ENCODE measurements around the gene PSMB3. TPM values are rescaled to one million over a fixed set of nuclear protein-coding genes. Genes with fewer than 3 reads are reported as not detected.

PSMB3 gene
- total RNA-seq, 6 experiments from 2014 or later: 85.2 to 183 (median 120) TPM

DNA sequence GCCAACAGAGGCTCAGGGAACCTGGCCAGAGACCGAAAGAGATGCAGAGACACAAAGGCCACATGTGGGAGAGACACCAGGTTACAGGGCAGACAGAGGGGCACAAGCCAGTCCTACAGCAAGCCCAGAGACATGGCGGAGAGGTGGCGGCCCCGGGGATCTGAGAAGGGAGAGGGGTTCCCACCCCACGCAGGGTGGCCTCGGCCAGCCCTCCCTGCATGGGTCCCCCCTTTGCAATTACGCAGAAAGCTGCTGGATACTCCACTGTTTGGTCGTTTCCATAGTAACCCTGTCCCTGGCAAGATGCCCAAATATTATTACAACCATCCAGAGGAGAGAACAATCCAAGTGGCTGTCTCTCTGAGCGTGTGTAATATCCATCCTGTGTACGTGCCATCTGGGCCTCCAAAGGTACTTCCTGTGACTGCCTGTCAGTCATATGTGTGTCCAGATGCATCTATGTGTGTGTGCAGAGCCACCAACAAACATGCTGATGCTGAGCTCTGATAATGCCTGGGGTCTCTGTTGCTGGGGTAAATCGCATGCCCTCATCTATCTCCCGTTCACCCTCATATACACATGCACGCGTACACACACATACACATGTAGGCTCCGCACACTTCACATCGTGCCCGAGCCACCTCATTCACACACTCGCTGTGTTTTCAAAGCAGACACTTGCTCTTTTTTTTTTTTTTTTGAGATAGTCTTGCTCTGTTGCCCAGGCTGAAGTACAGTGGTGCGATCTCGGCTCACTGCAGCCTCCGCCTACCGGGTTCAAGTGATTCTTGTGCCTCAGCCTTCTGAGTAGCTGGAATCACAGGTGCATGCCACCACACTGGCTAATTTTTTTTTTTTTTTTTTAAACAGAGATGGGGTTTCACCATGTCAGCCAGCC is 9.9 kb upstream of the PSMB3 start:
- H3K9me3 ChIP-seq: no peaks in the 10 kb centered on the region
- peak overlapping the region in 2 of 3 donors; percentile 36 to 40 for H3K27ac ChIP-seq
- peaks cover 0 to 21% (median 0%) of the 10 kb centered on the region in 4 donors for H3K4me1 ChIP-seq
- WGBS (ENCODE audit: insufficient coverage, low coverage, low lambda C conversion rate, missing lambda C conversion rate): 69% methylated on average over 14 of the region's 22 CpGs
- intact Hi-C loops (cut with DNase I): no loop called here
- no peak overlapping the region for H3K4me3 ChIP-seq
- TF ChIP-seq, protein P1, sequence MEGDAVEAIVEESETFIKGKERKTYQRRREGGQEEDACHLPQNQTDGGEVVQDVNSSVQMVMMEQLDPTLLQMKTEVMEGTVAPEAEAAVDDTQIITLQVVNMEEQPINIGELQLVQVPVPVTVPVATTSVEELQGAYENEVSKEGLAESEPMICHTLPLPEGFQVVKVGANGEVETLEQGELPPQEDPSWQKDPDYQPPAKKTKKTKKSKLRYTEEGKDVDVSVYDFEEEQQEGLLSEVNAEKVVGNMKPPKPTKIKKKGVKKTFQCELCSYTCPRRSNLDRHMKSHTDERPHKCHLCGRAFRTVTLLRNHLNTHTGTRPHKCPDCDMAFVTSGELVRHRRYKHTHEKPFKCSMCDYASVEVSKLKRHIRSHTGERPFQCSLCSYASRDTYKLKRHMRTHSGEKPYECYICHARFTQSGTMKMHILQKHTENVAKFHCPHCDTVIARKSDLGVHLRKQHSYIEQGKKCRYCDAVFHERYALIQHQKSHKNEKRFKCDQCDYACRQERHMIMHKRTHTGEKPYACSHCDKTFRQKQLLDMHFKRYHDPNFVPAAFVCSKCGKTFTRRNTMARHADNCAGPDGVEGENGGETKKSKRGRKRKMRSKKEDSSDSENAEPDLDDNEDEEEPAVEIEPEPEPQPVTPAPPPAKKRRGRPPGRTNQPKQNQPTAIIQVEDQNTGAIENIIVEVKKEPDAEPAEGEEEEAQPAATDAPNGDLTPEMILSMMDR (IDR thresholded peaks at IDR 0.05): no peak
- TF ChIP-seq POLR2A (IDR thresholded peaks at IDR 0.05): no peak
- DNase-seq (peak in 1 of 3 donors; percentile 52), ATAC-seq (peak in 3 of 4 donors; percentile 29 to 42 (median 30))
- H3K36me3 ChIP-seq: no peaks in the 10 kb centered on the region
- H3K27me3 ChIP-seq: no peaks in the 10 kb centered on the region

GRCh38 chr17:38743556-38744171 is 8.9 kb upstream of the PSMB3 start:
- ATAC-seq: no peak

DNA sequence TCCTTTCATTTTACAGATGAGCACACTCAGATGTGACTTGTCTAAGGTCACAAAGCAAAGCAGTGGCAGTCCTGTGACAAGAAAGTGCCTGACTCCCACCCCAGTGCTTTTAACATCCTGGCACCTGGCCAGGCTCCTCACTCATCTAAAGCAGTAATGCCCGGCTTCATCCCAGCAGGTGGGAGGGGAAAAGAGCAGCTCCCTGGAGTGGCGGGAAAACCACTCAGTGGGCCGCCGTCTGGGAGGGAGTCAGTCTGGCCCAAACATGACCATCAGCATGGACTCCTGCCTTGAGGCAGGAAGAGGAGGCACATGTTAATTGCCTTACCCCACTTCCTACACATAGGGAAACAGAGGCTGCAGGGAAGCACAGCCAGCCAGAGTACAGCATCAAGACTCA is 7.0 kb upstream of the PSMB3 start:
- Histone ChIP-seq H3K27me3 (no peaks in the 10 kb centered on the region), H3K9me3 (no peaks in the 10 kb centered on the region), H3K4me1 (peaks cover 0 to 44% (median 3%) of the 10 kb centered on the region in 4 donors), H3K36me3 (no peaks in the 10 kb centered on the region), H3K27ac (no peak overlapping the region), H3K4me3 (no peak overlapping the region)
- intact Hi-C loops (cut with DNase I): no loop called here
- DNase-seq (peak in 1 of 3 donors; percentile 50), ATAC-seq (no peak)
- WGBS (ENCODE audit: insufficient coverage, low coverage, low lambda C conversion rate, missing lambda C conversion rate): no CpG with 5 or more reads among the region's 4 CpGs
- no peak for TF ChIP-seq POLR2A (IDR thresholded peaks at IDR 0.05)
- TF ChIP-seq, protein P1 (IDR thresholded peaks at IDR 0.05): no peak

More at GRCh38 chr17:38743556-38744171, 8.9 kb upstream of the PSMB3 start:
- Histone ChIP-seq H3K4me1 (peaks cover 0 to 27% (median 2%) of the 10 kb centered on the region in 4 donors), H3K27ac (no peak overlapping the region), H3K4me3 (no peak overlapping the region), H3K27me3 (no peaks in the 10 kb centered on the region), H3K36me3 (no peaks in the 10 kb centered on the region), H3K9me3 (no peaks in the 10 kb centered on the region)
- DNase-seq: peak in 1 of 3 donors; percentile 48
- no peak for TF ChIP-seq POLR2A (IDR thresholded peaks at IDR 0.05)
- TF ChIP-seq, protein P1 (IDR thresholded peaks at IDR 0.05): no peak
- WGBS (ENCODE audit: insufficient coverage, low coverage, low lambda C conversion rate, missing lambda C conversion rate): 76% methylated on average over 4 of the region's 4 CpGs
- intact Hi-C loops (cut with DNase I): no loop called here

GRCh38 chr17:38746004-38746848 is 6.3 kb upstream of the PSMB3 start:
- H3K4me1 ChIP-seq: peaks cover 0 to 50% (median 3%) of the 10 kb centered on the region in 4 donors
- WGBS (ENCODE audit: insufficient coverage, low coverage, low lambda C conversion rate, missing lambda C conversion rate): 56% methylated on average over 5 of the region's 8 CpGs
- H3K9me3 ChIP-seq: no peaks in the 10 kb centered on the region
- intact Hi-C loops (cut with DNase I): no loop called here
- H3K36me3 ChIP-seq: no peaks in the 10 kb centered on the region
- TF ChIP-seq POLR2A (IDR thresholded peaks at IDR 0.05): no peak
- TF ChIP-seq, protein P1 (IDR thresholded peaks at IDR 0.05): no peak
- H3K4me3 ChIP-seq: no peak overlapping the region
- no peak overlapping the region for H3K27ac ChIP-seq
- no peaks in the 10 kb centered on the region for H3K27me3 ChIP-seq
- ATAC-seq: no peak
- DNase-seq: peak in 1 of 3 donors; percentile 2

Data from right lobe of liver (tissue), 6 donors.